GM19240 (cell line): ENCODE results near the gene PROSER3.

Source experiments
- DNase-seq: peaks from one replicate; pipeline ENCODE4 v3.0.0; 2011; ENCODE audit warnings: low spot score; ENCODE audit not compliant: insufficient read length

Gene PROSER3

GRCh38 chr19:35757749-35758608, at the start of gene PROSER3:
Gene PROSER3 (plus strand): TSS chr19:35758176. CDS start chr19:35758216, 40 bp downstream.
- DNase-seq, result peak; percentile 99

GRCh38 chr19:35708391-35708790, 49.6 kb upstream of the PROSER3 start:
- DNase-seq, result no peak

DNA sequence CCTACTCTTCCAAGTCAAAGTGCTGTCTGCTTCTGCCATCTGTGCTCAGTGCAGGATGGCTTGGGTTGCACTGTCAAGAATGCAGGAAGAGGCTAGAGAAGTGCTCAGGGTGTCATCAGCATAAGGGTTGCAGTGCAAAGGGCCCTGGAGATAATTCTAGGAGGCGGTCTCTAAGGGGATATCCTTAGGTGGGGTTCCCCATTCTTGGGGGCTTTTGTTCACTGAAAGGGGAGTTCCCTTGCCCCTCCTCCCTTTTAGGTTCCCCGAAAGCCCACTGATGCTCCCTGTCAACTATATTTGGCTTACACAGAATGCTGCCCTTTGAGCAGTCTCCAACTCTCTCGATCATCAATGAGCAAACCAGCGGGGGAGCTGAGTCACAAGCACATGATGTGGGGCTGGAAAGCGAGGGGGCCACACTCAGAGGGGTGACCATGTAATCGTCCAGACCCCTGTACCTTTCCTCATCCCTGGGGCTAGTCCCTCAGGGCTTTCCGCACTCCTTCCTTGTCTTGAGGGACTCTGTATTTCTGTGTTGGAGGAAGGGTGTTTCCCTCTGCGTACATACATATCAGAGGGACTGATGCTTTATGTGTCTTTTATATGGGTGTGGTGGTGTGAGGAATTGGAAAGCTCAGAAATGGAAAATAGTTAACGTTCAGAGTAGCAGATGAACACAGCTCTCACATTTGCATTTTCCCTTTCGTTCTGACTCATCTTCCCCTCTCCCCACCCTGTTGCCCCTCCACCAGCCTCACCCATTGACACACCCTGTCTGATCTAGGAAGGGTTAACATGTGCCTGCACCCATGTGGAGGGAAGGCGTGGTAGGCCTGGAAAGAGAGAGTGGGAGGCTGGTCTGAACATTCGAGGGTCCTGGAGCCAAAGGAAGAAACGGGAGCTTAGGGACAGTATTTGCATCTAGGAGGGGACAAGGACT, 46.9 kb upstream of the PROSER3 start:
- no peak for DNase-seq

- no peak for DNase-seq
These were observed 45.1 kb upstream of the PROSER3 start for GRCh38 chr19:35712567-35713505.

- no peak for DNase-seq
These were observed 44.5 kb upstream of the PROSER3 start for GRCh38 chr19:35713506-35713850.

- no peak for DNase-seq
These were observed 44.0 kb upstream of the PROSER3 start for GRCh38 chr19:35713904-35714495.

DNA sequence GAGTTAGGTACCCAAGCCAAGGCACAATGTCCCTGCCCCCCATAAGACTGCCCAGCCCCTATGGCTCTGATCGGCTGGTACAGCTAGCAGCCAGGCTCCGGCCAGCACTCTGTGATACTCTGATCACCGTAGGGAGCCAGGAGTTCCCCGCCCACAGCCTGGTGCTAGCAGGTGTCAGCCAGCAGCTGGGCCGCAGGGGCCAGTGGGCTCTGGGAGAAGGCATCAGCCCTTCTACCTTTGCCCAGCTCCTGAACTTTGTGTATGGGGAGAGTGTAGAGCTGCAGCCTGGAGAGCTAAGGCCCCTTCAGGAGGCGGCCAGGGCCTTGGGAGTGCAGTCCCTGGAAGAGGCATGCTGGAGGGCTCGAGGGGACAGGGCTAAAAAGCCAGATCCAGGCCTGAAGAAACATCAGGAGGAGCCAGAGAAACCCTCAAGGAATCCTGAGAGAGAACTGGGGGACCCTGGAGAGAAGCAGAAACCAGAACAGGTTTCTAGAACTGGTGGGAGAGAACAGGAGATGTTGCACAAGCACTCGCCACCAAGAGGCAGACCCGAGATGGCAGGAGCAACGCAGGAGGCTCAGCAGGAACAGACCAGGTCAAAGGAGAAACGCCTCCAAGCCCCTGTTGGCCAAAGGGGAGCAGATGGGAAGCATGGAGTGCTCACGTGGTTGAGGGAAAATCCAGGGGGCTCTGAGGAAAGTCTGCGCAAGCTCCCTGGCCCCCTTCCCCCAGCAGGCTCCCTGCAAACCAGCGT, 43.2 kb upstream of the PROSER3 start:
- DNase-seq, result no peak

GRCh38 chr19:35715355-35715809, 42.6 kb upstream of the PROSER3 start:
- DNase-seq, result no peak

DNA sequence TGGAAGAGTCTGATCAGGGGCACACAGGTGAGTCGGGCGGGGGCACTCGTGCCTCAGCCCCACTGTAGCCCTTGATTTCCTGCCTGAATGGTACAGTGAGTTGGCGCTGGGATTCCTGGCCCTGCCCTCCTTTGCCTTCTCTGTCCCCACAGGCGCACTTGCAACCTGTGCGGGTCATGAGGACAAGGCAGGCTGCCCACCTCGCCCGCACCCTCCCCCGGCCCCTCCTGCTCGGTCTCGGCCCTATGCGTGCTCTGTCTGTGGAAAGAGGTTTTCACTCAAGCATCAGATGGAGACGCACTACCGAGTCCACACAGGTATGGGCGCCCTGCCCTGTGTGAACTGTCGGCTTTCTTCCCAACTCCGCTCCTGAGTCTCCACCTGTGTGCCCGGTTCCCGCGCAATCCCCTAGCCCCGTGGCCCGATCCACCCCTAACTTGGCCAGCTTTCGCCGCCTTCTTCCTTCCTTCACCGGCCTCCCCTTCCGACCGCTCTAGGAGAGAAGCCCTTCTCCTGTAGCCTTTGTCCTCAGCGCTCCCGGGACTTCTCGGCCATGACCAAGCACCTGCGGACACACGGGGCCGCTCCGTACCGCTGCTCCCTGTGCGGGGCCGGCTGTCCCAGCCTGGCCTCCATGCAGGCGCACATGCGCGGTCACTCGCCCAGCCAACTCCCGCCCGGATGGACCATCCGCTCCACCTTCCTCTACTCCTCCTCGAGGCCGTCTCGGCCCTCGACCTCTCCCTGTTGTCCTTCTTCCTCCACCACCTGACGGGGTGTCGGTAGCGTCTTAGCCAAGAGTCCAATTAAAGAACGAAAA, 41.8 kb upstream of the PROSER3 start:
- DNase-seq, result no peak

DNA sequence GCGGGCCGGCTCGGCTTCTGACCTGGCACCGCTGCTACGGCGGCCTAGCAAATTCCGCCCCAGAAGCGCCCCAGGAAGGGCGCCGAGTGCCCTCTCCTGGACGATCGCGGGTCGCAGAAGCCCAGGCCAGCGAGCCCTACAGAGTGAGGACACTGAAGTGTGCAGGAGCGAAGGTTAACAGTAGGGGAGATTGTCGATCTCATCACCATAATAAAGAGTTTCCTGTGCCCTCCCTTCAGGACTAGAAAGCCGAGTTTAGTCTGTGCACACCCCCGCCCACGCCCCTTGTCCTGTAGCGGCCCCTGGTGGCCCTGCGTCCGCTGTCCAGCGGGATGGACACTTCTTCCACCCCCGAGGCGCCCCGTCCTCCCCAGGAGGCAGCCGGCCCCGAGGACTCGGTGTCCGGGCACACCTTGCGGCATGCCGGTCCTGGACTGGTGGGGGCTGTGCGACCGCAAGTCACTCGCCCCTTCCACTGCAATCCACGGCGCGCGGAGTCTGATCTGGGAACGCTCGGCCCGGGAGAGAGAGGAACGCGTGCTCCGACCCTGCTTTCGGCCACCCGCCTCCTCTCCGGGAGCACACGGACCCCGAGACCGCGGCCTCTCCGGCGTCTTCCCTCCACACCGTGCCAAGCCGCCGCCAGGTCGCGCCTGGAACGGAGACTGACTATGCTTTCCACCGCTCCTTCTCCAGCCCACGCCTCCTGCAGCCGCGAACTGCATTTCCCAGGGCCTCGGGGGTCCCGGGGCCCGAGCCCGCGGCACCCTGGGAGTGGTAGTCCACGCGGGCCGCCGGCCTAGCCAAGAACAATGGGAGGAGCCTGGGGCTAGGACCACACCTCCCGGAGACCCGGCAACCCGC, 40.9 kb upstream of the PROSER3 start:
- peak; percentile 52 for DNase-seq

DNA sequence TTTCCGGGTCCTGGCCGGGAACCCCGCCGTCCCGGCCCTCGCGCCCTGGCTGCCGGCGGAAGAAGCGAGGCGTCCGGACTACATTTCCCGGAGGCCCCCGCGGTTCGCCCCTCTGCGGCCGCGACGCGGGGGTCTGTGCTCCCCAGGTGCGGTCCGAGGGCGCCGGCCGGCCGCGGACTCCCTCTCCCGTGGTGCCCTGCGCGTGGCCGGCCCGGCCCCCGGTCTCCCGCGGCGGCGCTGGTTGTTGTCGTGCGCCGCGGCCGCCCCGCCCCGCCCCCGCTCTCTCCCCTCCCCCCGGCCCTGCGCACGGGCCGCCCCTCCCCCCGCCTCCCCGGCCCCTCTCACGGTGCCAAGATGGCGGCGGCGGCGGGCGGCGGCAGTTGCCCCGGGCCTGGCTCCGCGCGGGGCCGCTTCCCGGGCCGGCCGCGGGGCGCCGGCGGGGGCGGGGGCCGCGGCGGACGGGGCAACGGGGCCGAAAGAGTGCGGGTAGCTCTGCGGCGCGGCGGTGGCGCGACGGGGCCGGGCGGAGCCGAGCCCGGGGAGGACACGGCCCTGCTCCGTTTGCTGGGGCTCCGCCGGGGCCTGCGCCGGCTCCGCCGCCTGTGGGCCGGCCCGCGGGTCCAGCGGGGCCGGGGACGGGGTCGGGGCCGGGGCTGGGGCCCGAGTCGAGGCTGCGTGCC, 40.2 kb upstream of the PROSER3 start, which contains the start of gene KMT2B:
KMT2B (plus strand) TSS at position 339 of the 680 bp plus-strand sequence; CDS start at position 355, 16 bp downstream.
- peak; percentile 98 for DNase-seq

DNA sequence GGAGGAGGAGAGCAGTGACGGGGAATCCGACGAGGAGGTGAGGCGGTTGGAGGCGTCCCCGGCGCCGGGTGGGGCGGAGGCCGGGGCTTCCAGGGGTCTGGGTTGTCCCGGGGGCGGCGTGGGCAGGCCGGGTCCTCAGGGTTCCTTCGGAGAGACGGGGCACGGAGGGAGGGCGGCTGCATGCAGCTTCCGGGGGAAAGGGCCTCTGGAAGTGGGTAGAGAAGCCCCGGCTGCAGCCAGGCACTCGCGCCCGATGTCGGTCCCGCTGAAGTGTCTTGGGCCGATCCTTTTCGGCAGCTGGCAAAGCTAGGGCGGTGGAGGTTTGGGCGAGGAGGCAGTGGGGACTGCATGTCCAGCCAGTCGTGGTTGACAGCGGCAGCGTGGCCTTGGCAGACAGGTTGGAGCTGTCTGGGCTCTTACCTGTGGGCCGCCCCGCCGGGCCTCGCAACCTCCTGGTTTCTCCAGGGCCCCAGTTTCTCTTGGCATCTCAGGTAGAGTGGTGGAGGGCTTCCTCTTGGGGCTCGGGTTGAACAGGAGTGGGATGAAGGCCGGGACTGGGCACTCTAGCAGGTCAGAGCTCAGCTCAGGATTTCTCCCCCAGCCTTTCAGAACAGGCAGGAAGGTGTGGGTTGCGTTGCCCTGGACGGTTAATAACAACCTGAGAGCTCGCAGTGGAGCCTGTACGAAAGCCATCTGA, 39.5 kb upstream of the PROSER3 start:
- peak; percentile 60 for DNase-seq

DNA sequence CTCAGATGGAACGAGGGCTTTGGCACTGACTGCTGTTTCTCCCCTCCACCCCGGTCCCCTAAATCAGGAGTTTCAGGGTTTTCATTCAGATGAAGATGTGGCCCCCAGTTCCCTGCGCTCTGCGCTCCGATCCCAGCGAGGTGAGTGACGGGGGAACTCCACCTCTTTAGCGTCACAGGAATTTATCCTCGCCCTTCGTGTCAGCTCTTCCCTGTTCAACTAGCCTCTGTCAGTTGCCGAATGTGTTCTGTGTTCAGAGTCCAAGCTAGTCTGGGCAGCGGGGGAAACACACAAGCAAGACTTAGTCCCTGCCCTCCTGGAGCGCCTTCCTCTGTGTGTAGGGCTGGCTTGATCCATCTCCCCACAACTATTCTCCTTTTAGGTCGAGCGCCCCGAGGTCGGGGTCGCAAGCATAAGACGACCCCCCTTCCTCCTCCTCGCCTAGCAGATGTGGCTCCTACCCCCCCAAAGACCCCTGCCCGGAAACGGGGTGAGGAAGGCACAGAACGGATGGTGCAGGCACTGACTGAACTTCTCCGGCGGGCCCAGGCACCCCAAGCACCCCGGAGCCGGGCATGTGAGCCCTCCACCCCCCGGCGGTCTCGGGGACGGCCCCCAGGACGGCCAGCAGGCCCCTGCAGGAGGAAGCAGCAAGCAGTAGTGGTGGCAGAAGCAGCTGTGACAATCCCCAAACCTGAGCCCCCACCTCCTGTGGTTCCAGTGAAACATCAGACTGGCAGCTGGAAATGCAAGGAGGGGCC, 38.4 kb upstream of the PROSER3 start:
- no peak for DNase-seq

DNA sequence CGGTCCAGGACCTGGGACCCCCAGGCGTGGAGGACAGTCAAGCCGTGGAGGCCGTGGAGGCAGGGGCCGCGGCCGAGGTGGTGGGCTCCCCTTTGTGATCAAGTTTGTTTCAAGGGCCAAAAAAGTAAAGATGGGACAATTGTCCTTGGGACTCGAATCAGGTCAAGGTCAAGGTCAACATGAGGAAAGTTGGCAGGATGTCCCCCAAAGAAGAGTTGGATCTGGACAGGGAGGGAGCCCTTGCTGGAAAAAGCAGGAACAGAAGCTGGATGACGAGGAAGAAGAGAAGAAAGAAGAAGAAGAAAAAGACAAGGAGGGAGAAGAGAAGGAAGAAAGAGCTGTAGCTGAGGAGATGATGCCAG, 37.8 kb upstream of the PROSER3 start:
- no peak for DNase-seq

DNA sequence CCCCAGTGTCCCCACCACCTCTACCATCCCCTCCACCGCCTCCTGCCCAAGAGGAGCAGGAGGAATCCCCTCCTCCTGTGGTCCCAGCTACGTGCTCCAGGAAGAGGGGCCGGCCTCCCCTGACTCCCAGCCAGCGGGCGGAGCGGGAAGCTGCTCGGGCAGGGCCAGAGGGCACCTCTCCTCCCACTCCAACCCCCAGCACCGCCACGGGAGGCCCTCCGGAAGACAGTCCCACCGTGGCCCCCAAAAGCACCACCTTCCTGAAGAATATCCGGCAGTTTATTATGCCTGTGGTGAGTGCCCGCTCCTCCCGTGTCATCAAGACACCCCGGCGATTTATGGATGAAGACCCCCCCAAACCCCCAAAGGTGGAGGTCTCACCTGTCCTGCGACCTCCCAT, 37.3 kb upstream of the PROSER3 start:
- no peak for DNase-seq

DNA sequence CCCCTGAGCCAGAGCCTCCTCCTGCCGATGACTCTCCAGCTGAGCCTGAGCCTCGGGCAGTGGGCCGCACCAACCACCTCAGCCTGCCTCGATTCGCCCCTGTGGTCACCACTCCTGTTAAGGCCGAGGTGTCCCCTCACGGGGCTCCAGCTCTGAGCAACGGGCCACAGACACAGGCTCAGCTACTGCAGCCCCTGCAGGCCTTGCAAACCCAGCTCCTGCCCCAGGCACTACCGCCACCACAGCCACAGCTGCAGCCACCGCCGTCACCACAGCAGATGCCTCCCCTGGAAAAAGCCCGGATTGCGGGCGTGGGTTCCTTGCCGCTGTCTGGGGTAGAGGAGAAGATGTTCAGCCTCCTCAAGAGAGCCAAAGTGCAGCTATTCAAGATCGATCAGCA, 36.6 kb upstream of the PROSER3 start:
- DNase-seq, result no peak
